ENCODE measurements around the gene MSH4.

The MSH4 gene

DNA sequence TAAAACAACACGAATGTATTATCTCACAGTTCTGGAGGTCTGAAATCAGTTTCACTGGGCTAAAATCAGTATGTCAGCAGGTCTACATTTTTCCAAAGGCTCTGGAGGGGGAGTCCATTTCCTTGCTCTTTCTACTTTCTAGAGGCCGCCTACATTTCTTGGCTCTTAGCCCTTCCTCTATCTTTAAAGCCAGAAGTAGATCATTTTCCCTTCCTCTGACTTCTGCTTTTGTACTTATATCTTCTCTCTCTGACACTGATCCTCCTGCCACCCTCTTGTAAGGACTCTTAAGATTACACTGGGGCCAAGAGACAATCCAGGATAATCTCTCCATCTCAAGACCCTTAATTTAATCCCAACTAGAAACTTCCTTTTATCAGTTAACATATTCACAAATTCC lies 41.4 kb downstream of the MSH4 start:
- Histone ChIP-seq H3F3A (ENCODE audit: low read depth) (no peaks in the 10 kb centered on the region), H3K4me3 (ENCODE audit: low read length, poor library complexity, severe bottlenecking) (no peak overlapping the region), H3K4me1 (ENCODE audit: insufficient read depth, low read length, poor library complexity, severe bottlenecking) (peaks cover 5% of the 10 kb centered on the region), H3K9ac (ENCODE audit: low read depth, low read length, poor library complexity, severe bottlenecking) (no peak overlapping the region), H3K79me2 (ENCODE audit: insufficient read depth, low read length) (no peaks in the 10 kb centered on the region), H3K9me2 (replicated peaks; ENCODE audit: low read depth, low read length) (no peaks in the 10 kb centered on the region), H2AFZ (ENCODE audit: low read length) (no peak overlapping the region), H3K9me3 (ENCODE audit: insufficient read depth, low read depth, low read length) (no peaks in the 10 kb centered on the region; the same call in 1 of the 2 replicates), H4K20me1 (ENCODE audit: insufficient read depth, low read length, poor library complexity, severe bottlenecking) (no peaks in the 10 kb centered on the region), H3K4me2 (ENCODE audit: low read depth, low read length, poor library complexity, severe bottlenecking) (no peak overlapping the region), H3K27me3 (ENCODE audit: insufficient read depth, low read length, poor library complexity, severe bottlenecking) (no peaks in the 10 kb centered on the region), H3K36me3 (ENCODE audit: insufficient read depth, low read length) (no peaks in the 10 kb centered on the region)
- TF ChIP-seq EZH2phosphoT487 (IDR thresholded peaks at IDR 0.05; ENCODE audit: borderline replicate concordance), result no peak
- TF ChIP-seq, protein P1, sequence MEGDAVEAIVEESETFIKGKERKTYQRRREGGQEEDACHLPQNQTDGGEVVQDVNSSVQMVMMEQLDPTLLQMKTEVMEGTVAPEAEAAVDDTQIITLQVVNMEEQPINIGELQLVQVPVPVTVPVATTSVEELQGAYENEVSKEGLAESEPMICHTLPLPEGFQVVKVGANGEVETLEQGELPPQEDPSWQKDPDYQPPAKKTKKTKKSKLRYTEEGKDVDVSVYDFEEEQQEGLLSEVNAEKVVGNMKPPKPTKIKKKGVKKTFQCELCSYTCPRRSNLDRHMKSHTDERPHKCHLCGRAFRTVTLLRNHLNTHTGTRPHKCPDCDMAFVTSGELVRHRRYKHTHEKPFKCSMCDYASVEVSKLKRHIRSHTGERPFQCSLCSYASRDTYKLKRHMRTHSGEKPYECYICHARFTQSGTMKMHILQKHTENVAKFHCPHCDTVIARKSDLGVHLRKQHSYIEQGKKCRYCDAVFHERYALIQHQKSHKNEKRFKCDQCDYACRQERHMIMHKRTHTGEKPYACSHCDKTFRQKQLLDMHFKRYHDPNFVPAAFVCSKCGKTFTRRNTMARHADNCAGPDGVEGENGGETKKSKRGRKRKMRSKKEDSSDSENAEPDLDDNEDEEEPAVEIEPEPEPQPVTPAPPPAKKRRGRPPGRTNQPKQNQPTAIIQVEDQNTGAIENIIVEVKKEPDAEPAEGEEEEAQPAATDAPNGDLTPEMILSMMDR (conservative IDR thresholded peaks at IDR 0.05; ENCODE audit: low read length), result no peak

DNA sequence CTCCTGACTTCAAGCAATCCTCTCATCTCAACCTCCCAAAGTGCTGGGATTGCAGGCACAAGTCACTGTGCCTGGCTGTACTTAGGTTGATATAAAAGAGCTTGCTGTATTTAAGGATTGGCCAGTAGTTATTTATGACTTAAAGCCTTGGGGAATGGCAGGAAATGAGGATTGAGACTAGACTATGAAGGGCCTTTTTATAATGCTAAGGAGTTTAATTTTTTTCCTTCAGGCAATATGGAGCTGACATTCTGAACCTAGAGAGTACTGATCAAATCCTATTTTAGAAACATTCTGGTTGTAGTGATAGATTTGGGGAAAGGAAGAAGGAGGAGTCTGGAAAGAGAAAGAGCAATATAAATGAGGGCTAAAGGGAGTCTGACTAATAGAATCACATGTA lies 44.7 kb downstream of the MSH4 start:
- Histone ChIP-seq H3K4me2 (ENCODE audit: low read depth, low read length, poor library complexity, severe bottlenecking) (no peak overlapping the region), H2AFZ (ENCODE audit: low read length) (no peak overlapping the region), H3K36me3 (ENCODE audit: insufficient read depth, low read length) (no peaks in the 10 kb centered on the region), H3K4me3 (ENCODE audit: low read length, poor library complexity, severe bottlenecking) (no peak overlapping the region), H4K20me1 (ENCODE audit: insufficient read depth, low read length, poor library complexity, severe bottlenecking) (no peaks in the 10 kb centered on the region), H3K4me1 (ENCODE audit: insufficient read depth, low read length, poor library complexity, severe bottlenecking) (peaks cover 5% of the 10 kb centered on the region), H3K9ac (ENCODE audit: low read depth, low read length, poor library complexity, severe bottlenecking) (no peak overlapping the region), H3K79me2 (ENCODE audit: insufficient read depth, low read length) (no peaks in the 10 kb centered on the region), H3F3A (ENCODE audit: low read depth) (no peaks in the 10 kb centered on the region), H3K27me3 (ENCODE audit: insufficient read depth, low read length, poor library complexity, severe bottlenecking) (no peaks in the 10 kb centered on the region), H3K9me3 (ENCODE audit: insufficient read depth, low read depth, low read length) (no peaks in the 10 kb centered on the region; the same call in 1 of the 2 replicates), H3K9me2 (replicated peaks; ENCODE audit: low read depth, low read length) (no peaks in the 10 kb centered on the region)
- no peak for TF ChIP-seq EZH2phosphoT487 (IDR thresholded peaks at IDR 0.05; ENCODE audit: borderline replicate concordance)
- TF ChIP-seq, protein P1 (conservative IDR thresholded peaks at IDR 0.05; ENCODE audit: low read length), result no peak

DNA sequence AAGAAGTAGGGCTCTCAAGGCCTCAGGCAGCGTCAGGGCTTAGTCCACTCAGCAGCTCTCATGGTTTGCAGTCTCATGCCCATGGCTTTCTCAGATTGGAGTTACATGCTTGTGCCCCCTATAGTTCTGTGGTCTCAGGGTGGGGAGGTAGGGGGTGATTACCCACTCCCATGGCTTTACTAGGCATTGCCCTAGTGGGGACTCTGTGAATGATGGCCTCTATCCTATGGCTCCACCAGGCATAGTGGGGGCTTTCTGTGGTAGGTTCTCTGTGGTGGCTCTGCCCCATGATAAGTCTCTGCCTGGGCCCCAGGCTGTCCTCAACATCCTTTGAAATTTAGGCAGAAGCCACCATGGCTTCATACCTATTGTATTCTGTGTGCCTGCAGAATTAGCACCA lies 48.9 kb downstream of the MSH4 start:
- Histone ChIP-seq H3K36me3 (ENCODE audit: insufficient read depth, low read length) (no peaks in the 10 kb centered on the region), H3K27me3 (ENCODE audit: insufficient read depth, low read length, poor library complexity, severe bottlenecking) (no peaks in the 10 kb centered on the region), H3K4me3 (ENCODE audit: low read length, poor library complexity, severe bottlenecking) (no peak overlapping the region), H3K4me1 (ENCODE audit: insufficient read depth, low read length, poor library complexity, severe bottlenecking) (no peaks in the 10 kb centered on the region), H2AFZ (ENCODE audit: low read length) (no peak overlapping the region), H3K79me2 (ENCODE audit: insufficient read depth, low read length) (no peaks in the 10 kb centered on the region), H3K9me3 (ENCODE audit: insufficient read depth, low read depth, low read length) (no peaks in the 10 kb centered on the region; the same call in 1 of the 2 replicates), H3K9ac (ENCODE audit: low read depth, low read length, poor library complexity, severe bottlenecking) (no peak overlapping the region), H4K20me1 (ENCODE audit: insufficient read depth, low read length, poor library complexity, severe bottlenecking) (no peaks in the 10 kb centered on the region), H3F3A (ENCODE audit: low read depth) (no peaks in the 10 kb centered on the region), H3K4me2 (ENCODE audit: low read depth, low read length, poor library complexity, severe bottlenecking) (no peak overlapping the region), H3K9me2 (replicated peaks; ENCODE audit: low read depth, low read length) (no peaks in the 10 kb centered on the region)
- TF ChIP-seq, protein P1 (conservative IDR thresholded peaks at IDR 0.05; ENCODE audit: low read length), result no peak
- TF ChIP-seq EZH2phosphoT487 (IDR thresholded peaks at IDR 0.05; ENCODE audit: borderline replicate concordance), result no peak

Data from Loucy (cell line).